T-cell (primary cell): ENCODE measurements around the gene HNRNPUL2. TPM values are rescaled to one million over a fixed set of nuclear protein-coding genes. Genes with fewer than 3 reads are reported as not detected.

ENCODE experiments used
- ATAC-seq, 4 experiments: fragments of 200-7000 bp in 3 of 4; fragments of 150-1000 bp in 1 of 4; cut with Tn5 transposase; replicated peaks in 1 of 4; 1 replicate in 3 of 4; 2 replicates in 1 of 4; pipeline ENCODE4 v1.10.0; 2021; ENCODE audit warnings: moderate library complexity in 3 of 4, mild to moderate bottlenecking in 2 of 4, moderate number of reproducible peaks in 1 of 4
- CTCF ChIA-PET, 2 donors: fragments of 300-600 bp; sonication (Branson Sonifier 250); formaldehyde crosslinking; loops; one replicate each; lab custom pipeline; 2022; ENCODE audit warnings: antibody characterized with exemption in 2 of 2; lab: Charles Lee
- POLR2A ChIA-PET, 2 donors: fragments of 300-600 bp; sonication (Branson Sonifier 250); formaldehyde crosslinking; loops; one replicate each; lab custom pipeline; 2022; ENCODE audit warnings: antibody characterized with exemption in 2 of 2; lab: Charles Lee
- DNase-seq, 35 experiments: peaks; one replicate each; pipeline versions ENCODE4 v3.0.0 to v3.0.0-alpha.2; 2013 to 2023
- H3K27ac ChIP-seq: one replicate; pipeline ENCODE4 v1.5.1; 2013; ENCODE audit warnings: low read length
- H3K27me3 ChIP-seq, 2 experiments: replicated peaks in 1 of 2; 1 replicate in 1 of 2; 2 replicates in 1 of 2; pipeline versions ENCODE4 v1.6.1 to v1.7.0; 2013; ENCODE audit warnings: low read length in 1 of 2, mixed read lengths in 1 of 2; ENCODE audit not compliant: control insufficient read depth in 2 of 2, insufficient read depth in 2 of 2; ENCODE audit errors: extremely low read depth in 1 of 2
- H3K36me3 ChIP-seq, 2 donors: 1 replicate in 1 of 2; 2 replicates in 1 of 2; pipeline versions ENCODE4 v1.6.1 to v1.7.0; 2013; ENCODE audit warnings: low read length in 1 of 2; ENCODE audit not compliant: control insufficient read depth in 2 of 2, insufficient read depth in 1 of 2; ENCODE audit errors: extremely low read depth in 1 of 2
- H3K4me1 ChIP-seq, 2 experiments: 1 replicate in 1 of 2; 2 replicates in 1 of 2; pipeline versions ENCODE4 v1.6.1 to v1.7.0; 2013; ENCODE audit warnings: low read length in 2 of 2, mixed read lengths in 1 of 2; ENCODE audit not compliant: insufficient read depth in 2 of 2, control insufficient read depth in 1 of 2; ENCODE audit errors: extremely low read depth in 1 of 2
- H3K4me3 ChIP-seq, 2 donors: 1 replicate in 1 of 2; 2 replicates in 1 of 2; pipeline versions ENCODE4 v1.5.1 to v1.7.0; 2013; ENCODE audit warnings: mild to moderate bottlenecking in 2 of 2, low read length in 1 of 2, moderate library complexity in 1 of 2; ENCODE audit not compliant: control insufficient read depth in 1 of 2; ENCODE audit errors: extremely low read depth in 1 of 2
- H3K9me3 ChIP-seq: 2 replicates; pipeline ENCODE4 v1.7.0; 2013
- H3K27ac Mint-ChIP-seq, 2 donors: one replicate each; pipeline ENCODE4 v1.8.0; 2020 to 2021; ENCODE audit warnings: mild to moderate bottlenecking in 2 of 2, mixed read lengths in 2 of 2
- H3K27me3 Mint-ChIP-seq, 2 donors: one replicate each; pipeline ENCODE4 v1.8.0; 2021 to 2022; ENCODE audit warnings: mixed read lengths in 2 of 2
- H3K36me3 Mint-ChIP-seq: one replicate; pipeline ENCODE4 v1.8.0; 2021; ENCODE audit warnings: mixed read lengths
- H3K4me1 Mint-ChIP-seq, 3 donors: one replicate each; pipeline ENCODE4 v1.8.0; 2020 to 2022; ENCODE audit warnings: mixed read lengths in 3 of 3, mild to moderate bottlenecking in 1 of 3
- H3K4me3 Mint-ChIP-seq, 3 donors: one replicate each; pipeline ENCODE4 v1.8.0; 2020 to 2022; ENCODE audit warnings: mild to moderate bottlenecking in 3 of 3, mixed read lengths in 3 of 3, moderate library complexity in 3 of 3
- H3K9me3 Mint-ChIP-seq, 3 donors: one replicate each; pipeline ENCODE4 v1.8.0; 2020 to 2022; ENCODE audit warnings: mixed read lengths in 3 of 3
- WGBS: methylation state at CpG from one replicate; pipeline ENCODE4 v1.1.5; 2013; ENCODE audit warnings: missing lambda C conversion rate; ENCODE audit not compliant: insufficient coverage; 5-methylcytosine and 5-hydroxymethylcytosine counted together
- total RNA-seq, 35 experiments: library from RNA in 6 of 35; stranded (reverse) in 6 of 35; fragments of 120-200 nt in 1 of 35; gene quantifications; one replicate each; pipeline versions ENCODE4 v1.2.1 to v1.2.4 and lab custom pipeline; 2013 to 2026

Gene HNRNPUL2
- total RNA-seq, 5 donors from 2014 or later (not counting 1 experiment from before 2014, with no cell fraction given): 45.8 to 67.8 (median 62.7) TPM

- WGBS: 1% methylated on average over 34 of the region's 47 CpGs
- Histone ChIP-seq H3K27me3 (no peaks in the 10 kb centered on the region), H3K9me3 (no peaks in the 10 kb centered on the region), H3K27ac (peak overlapping the region; percentile 94), H3K36me3 (peaks cover 0 to 35% of the 10 kb centered on the region in 2 donors), H3K4me3 (peak overlapping the region; percentile 70 to 71), H3K4me1 (peaks cover 19 to 50% of the 10 kb centered on the region in 2 experiments)
- peak overlapping the region; percentile 88 to 97 (median 90) for H3K4me3 Mint-ChIP-seq
- ATAC-seq (peak; percentile 80 to 85 (median 82)), DNase-seq (peak; percentile 90 to 99 (median 97))
- H3K9me3 Mint-ChIP-seq: no peaks in the 10 kb centered on the region
- CTCF ChIA-PET: interaction anchor here in 1 of 2 donors (0.6 to 1.4 kb wide), 5 partner anchors 17 to 285 kb away, joined by 3 to 6 read pairs (median 4); partner anchors contain the start of genes HNRNPUL2 and SLC3A2
- peak overlapping the region; percentile 95 to 97 for H3K27ac Mint-ChIP-seq
- H3K27me3 Mint-ChIP-seq: no peaks in the 10 kb centered on the region
- peaks cover 63 to 74% (median 67%) of the 10 kb centered on the region in 3 donors for H3K4me1 Mint-ChIP-seq
- POLR2A ChIA-PET: interaction anchor here (0.5 to 2.2 kb wide), 12 partner anchors 18 to 145 kb away, joined by 3 to 10 read pairs (median 5); partner anchors contain the start of genes C11orf98 (in 1 of the 2), CSKMT (in 1 of the 2), EEF1G (in 1 of the 2) and HNRNPUL2 (in 1 of the 2)
- peaks cover 21% of the 10 kb centered on the region for H3K36me3 Mint-ChIP-seq
Observed at GRCh38 chr11:62709247-62710000, 17.8 kb downstream of the HNRNPUL2 start.

- Histone ChIP-seq H3K4me3 (peak overlapping the region; percentile 70 to 71), H3K27ac (peak overlapping the region; percentile 94), H3K36me3 (peaks cover 0 to 29% of the 10 kb centered on the region in 2 donors), H3K27me3 (no peaks in the 10 kb centered on the region), H3K9me3 (no peaks in the 10 kb centered on the region), H3K4me1 (peaks cover 19 to 50% of the 10 kb centered on the region in 2 experiments)
- DNase-seq: peak in 28 of 35 experiments; percentile 18 to 64 (median 35)
- ATAC-seq: peak; percentile 27 to 45 (median 34)
- Mint-ChIP-seq H3K36me3 (peaks cover 16% of the 10 kb centered on the region), H3K27ac (peak overlapping the region; percentile 95 to 97), H3K27me3 (no peaks in the 10 kb centered on the region), H3K9me3 (no peaks in the 10 kb centered on the region), H3K4me3 (peak overlapping the region; percentile 88 to 97 (median 90)), H3K4me1 (peaks cover 60 to 69% (median 63%) of the 10 kb centered on the region in 3 donors)
- ChIA-PET CTCF (interaction anchor here (0.5 to 1.4 kb wide), 7 partner anchors 17 to 284 kb away, joined by 3 to 6 read pairs (median 4); partner anchors contain the start of genes HNRNPUL2 (in 1 of the 2), SLC3A2 (in 1 of the 2) and ZBTB3 (in 1 of the 2)), POLR2A (interaction anchor here (0.5 to 2.2 kb wide), 11 partner anchors 19 to 173 kb away, joined by 3 to 8 read pairs (median 4); partner anchors contain the start of genes C11orf98 (in 1 of the 2), CSKMT (in 1 of the 2), EEF1G (in 1 of the 2) and HNRNPUL2 (in 1 of the 2))
- 0% methylated on average over 4 of the region's 7 CpGs for WGBS
Observed at GRCh38 chr11:62708793-62709192, 18.5 kb downstream of the HNRNPUL2 start.

GRCh38 chr11:62708392-62708791 is 18.9 kb downstream of the HNRNPUL2 start:
- Histone ChIP-seq H3K4me1 (peaks cover 19 to 50% of the 10 kb centered on the region in 2 experiments), H3K27me3 (no peaks in the 10 kb centered on the region), H3K36me3 (peaks cover 0 to 25% of the 10 kb centered on the region in 2 donors), H3K27ac (peak overlapping the region; percentile 94), H3K4me3 (peak overlapping the region; percentile 70 to 71), H3K9me3 (no peaks in the 10 kb centered on the region)
- H3K4me3 Mint-ChIP-seq: peak overlapping the region; percentile 88 to 97 (median 90)
- H3K4me1 Mint-ChIP-seq: peaks cover 57 to 65% (median 60%) of the 10 kb centered on the region in 3 donors
- no peak for DNase-seq
- peaks cover 13% of the 10 kb centered on the region for H3K36me3 Mint-ChIP-seq
- H3K27ac Mint-ChIP-seq: peak overlapping the region; percentile 95 to 97
- no peaks in the 10 kb centered on the region for H3K9me3 Mint-ChIP-seq
- H3K27me3 Mint-ChIP-seq: no peaks in the 10 kb centered on the region
- 100% methylated on average over 2 of the region's 5 CpGs for WGBS
- no peak for ATAC-seq
- CTCF ChIA-PET: interaction anchor here (0.5 to 1.4 kb wide), 5 partner anchors 45 to 284 kb away, joined by 4 to 6 read pairs (median 4); partner anchors contain the start of genes SLC3A2 (in 1 of the 2) and ZBTB3 (in 1 of the 2)
- POLR2A ChIA-PET: interaction anchor here (0.5 to 2.2 kb wide), 8 partner anchors 19 to 173 kb away, joined by 3 to 8 read pairs (median 4); partner anchors contain the start of genes HNRNPUL2 (in 1 of the 2), TUT1 (in 1 of the 2), UQCC3 (in 1 of the 2) and ZBTB3 (in 1 of the 2)

DNA sequence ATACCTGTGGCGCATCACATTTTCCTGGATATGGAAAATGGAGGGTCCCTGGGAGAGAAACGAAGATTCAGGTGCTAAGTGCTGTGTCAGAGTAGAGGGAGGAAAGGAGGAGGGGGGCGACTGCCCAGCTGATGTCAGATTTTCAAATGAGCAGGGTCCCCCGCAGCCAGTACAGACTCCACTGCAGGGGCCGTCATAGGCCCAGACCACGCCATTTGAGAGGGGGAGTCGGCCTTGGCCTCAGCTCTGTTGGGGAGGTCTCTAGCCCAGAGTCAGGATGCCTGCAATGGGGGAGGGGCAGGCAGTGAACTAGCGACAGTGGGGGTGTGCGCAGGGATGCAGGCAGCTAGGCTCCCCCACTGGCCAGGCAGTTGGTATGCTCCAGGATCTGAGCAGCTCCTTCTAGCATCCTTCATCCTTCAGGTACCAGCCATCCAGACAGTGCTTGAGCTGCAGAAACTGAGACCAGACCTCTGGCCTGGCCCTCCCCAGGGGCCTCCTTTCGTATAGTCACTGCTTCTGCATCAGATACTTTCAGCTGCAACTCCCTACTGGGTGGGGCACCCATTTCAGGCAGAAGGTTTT is 19.9 kb downstream of the HNRNPUL2 start, which contains the start of the genes BSCL2 and GNG3:
TSS of gene BSCL2 (minus strand) at position 148 of the 585 bp plus-strand sequence. CDS start 229 bp downstream, outside the sequence.
TSS of gene GNG3 (plus strand) at position 400 of the 585 bp plus-strand sequence. CDS start 620 bp downstream, outside the sequence.
- POLR2A ChIA-PET: interaction anchor here (0.5 to 1.7 kb wide), 3 partner anchors 47 to 115 kb away, joined by 3 to 8 read pairs (median 4); partner anchors contain the start of genes TUT1 (in 1 of the 2) and ZBTB3 (in 1 of the 2)
- DNase-seq (no peak), ATAC-seq (no peak)
- Histone ChIP-seq H3K9me3 (no peaks in the 10 kb centered on the region), H3K4me3 (peak within 1 kb of the TSS; percentile 70 to 71), H3K4me1 (peaks cover 19 to 48% of the 10 kb centered on the region in 2 experiments), H3K36me3 (peaks cover 0 to 14% of the 10 kb centered on the region in 2 donors), H3K27me3 (no peaks in the 10 kb centered on the region), H3K27ac (peak within 1 kb of the TSS; percentile 94)
- CTCF ChIA-PET: interaction anchor here (1.2 to 2.3 kb wide), 2 partner anchors 46 to 115 kb away, joined by 5 to 10 read pairs; partner anchors contain the start of genes TUT1 (in 1 of the 2) and ZBTB3 (in 1 of the 2)
- peaks cover 46 to 55% (median 50%) of the 10 kb centered on the region in 3 donors for H3K4me1 Mint-ChIP-seq
- WGBS: 94% methylated on average over 5 of the region's 10 CpGs
- H3K4me3 Mint-ChIP-seq: peak within 1 kb of the TSS; percentile 88 to 97 (median 90)
- peaks cover 11% of the 10 kb centered on the region for H3K36me3 Mint-ChIP-seq
- no peaks in the 10 kb centered on the region for H3K9me3 Mint-ChIP-seq
- no peaks in the 10 kb centered on the region for H3K27me3 Mint-ChIP-seq
- peak within 1 kb of the TSS; percentile 95 to 97 for H3K27ac Mint-ChIP-seq

DNA sequence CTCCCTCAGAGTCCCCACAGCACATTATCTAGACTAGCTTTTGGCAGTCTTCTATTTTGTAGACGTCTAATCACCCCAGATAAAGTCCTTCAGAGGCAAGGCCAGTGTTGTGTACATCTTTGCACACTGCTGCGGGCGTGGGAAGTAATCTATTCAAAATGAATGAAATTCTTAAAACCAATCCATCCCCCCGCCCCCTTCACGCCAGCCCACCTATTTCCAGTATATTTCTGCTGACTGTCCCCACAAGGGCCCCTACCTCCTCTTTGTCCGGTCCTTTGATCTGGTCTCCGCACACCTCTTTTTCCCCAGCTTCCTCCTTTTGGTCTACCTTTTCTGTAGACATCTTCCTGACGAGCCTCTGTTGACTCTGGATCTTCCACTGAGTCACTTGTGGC is 20.4 kb downstream of the HNRNPUL2 start:
- H3K4me3 Mint-ChIP-seq: peak overlapping the region; percentile 85 to 97 (median 87)
- Histone ChIP-seq H3K36me3 (peaks cover 0 to 10% of the 10 kb centered on the region in 2 donors), H3K4me3 (peak overlapping the region; percentile 52 to 53), H3K9me3 (no peaks in the 10 kb centered on the region), H3K4me1 (peaks cover 19 to 48% of the 10 kb centered on the region in 2 experiments), H3K27ac (no peak overlapping the region), H3K27me3 (no peaks in the 10 kb centered on the region)
- H3K27ac Mint-ChIP-seq: peak overlapping the region; percentile 61 to 79
- peaks cover 43 to 51% (median 47%) of the 10 kb centered on the region in 3 donors for H3K4me1 Mint-ChIP-seq
- ATAC-seq: no peak
- H3K9me3 Mint-ChIP-seq: no peaks in the 10 kb centered on the region
- no peaks in the 10 kb centered on the region for H3K27me3 Mint-ChIP-seq
- peaks cover 7% of the 10 kb centered on the region for H3K36me3 Mint-ChIP-seq
- CTCF ChIA-PET: interaction anchor here in 1 of 2 donors (0.5 to 2.3 kb wide), 2 partner anchors 115 to 153 kb away, joined by 3 to 10 read pairs; partner anchors contain the start of gene TUT1
- no peak for DNase-seq
- POLR2A ChIA-PET: interaction anchor here (0.5 to 1.4 kb wide), 4 partner anchors 28 to 135 kb away, joined by 3 to 7 read pairs (median 4); partner anchors contain the start of gene ZBTB3 (in 1 of the 2)
- WGBS: 96% methylated on average over 6 of the region's 8 CpGs
